C4-2B (cell line): ENCODE results near the gene SLC9A1.

Experiments used
- ZFX ChIP-seq: fragments of 450-650 bp; IDR thresholded peaks from 2 replicates; pipeline ENCODE4 v1.6.1; 2017
- TF ChIP-seq, protein P1 (sequence below): fragments of 450-650 bp; conservative IDR thresholded peaks from 2 replicates; pipeline ENCODE4 v1.5.1; 2017; ENCODE audit warnings: mild to moderate bottlenecking

DNA sequence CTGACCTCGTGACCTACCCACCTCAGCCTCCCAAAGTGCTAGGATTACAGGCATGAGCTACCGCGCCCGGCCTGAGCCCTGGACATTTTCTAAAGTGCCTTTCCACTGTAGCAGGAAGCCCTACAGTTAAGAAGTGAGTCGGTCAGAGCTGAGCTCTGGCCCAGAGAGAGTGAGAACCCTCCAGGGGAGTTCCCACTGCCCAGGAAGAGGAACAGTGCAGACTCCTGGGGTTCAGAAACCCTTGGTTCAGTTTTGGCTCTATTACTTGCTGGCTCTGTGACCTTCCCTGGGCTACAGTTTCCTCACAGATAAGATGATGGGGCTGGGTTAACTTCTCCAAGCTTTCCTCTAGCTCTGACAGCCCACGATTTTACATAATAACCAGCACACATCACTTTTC is 20.9 kb downstream of the SLC9A1 start:
- TF ChIP-seq, protein P1, sequence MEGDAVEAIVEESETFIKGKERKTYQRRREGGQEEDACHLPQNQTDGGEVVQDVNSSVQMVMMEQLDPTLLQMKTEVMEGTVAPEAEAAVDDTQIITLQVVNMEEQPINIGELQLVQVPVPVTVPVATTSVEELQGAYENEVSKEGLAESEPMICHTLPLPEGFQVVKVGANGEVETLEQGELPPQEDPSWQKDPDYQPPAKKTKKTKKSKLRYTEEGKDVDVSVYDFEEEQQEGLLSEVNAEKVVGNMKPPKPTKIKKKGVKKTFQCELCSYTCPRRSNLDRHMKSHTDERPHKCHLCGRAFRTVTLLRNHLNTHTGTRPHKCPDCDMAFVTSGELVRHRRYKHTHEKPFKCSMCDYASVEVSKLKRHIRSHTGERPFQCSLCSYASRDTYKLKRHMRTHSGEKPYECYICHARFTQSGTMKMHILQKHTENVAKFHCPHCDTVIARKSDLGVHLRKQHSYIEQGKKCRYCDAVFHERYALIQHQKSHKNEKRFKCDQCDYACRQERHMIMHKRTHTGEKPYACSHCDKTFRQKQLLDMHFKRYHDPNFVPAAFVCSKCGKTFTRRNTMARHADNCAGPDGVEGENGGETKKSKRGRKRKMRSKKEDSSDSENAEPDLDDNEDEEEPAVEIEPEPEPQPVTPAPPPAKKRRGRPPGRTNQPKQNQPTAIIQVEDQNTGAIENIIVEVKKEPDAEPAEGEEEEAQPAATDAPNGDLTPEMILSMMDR: no peak
- TF ChIP-seq ZFX: no peak
